HCT116 (cell line): Measurements from ENCODE around the gene TXLNG. TPM values are rescaled to one million over a fixed set of nuclear protein-coding genes. Genes with fewer than 3 reads are reported as not detected.

Experiments
- ATAC-seq: fragments of 200-7000 bp; cut with Tn5 transposase; 2 replicates; pipeline ENCODE4 v1.9.1; 2020; ENCODE audit warnings: mild to moderate bottlenecking, moderate library complexity
- BruUV-seq: library from RNA; stranded (reverse); fragments of 400-500 nt; replicated peaks from 2 replicates; lab custom pipeline; 2021; lab: Mats Ljungman, UMichigan
- CTCF ChIA-PET: fragments of 300-600 bp; sonication (Branson Sonifier 250); formaldehyde crosslinking; loops from one replicate; lab custom pipeline; 2021; ENCODE audit warnings: antibody characterized with exemption; lab: Charles Lee
- POLR2A ChIA-PET: fragments of 300-600, 350-600 bp; sonication (Branson Sonifier 250); formaldehyde crosslinking; loops from one replicate; lab custom pipeline; 2021; ENCODE audit warnings: antibody characterized with exemption; lab: Charles Lee
- RAD21 ChIA-PET, 2 experiments: fragments of 300-600 bp; sonication (Branson Sonifier 250); formaldehyde crosslinking; loops; one replicate each; lab custom pipeline; 2023; ENCODE audit warnings: low total read pairs in 2 of 2; ENCODE audit not compliant: uncharacterized antibody in 2 of 2, unreplicated experiment in 2 of 2, low non-redundant PET in 1 of 2; lab: Charles Lee
- DNase-seq: peaks from one replicate; pipeline ENCODE4 v3.0.0-alpha.2; 2010; ENCODE audit warnings: low read depth, low spot score
- H2AFZ ChIP-seq: fragments of 200-600 bp; shearing (Covaris generic), sonication (generic); 2 replicates; pipeline ENCODE4 v1.6.1; 2017; ENCODE audit warnings: low read depth, mixed run types, mixed read lengths, antibody characterized with exemption, low read length; ENCODE audit not compliant: poor library complexity, severe bottlenecking
- H3K27ac ChIP-seq: 2 replicates; pipeline ENCODE4 v1.5.1; 2012; ENCODE audit warnings: low read depth, low read length
- H3K27me3 ChIP-seq: fragments of 200-600 bp; sonication (generic); 2 replicates; pipeline ENCODE4 v1.6.1; 2016; ENCODE audit warnings: mixed run types, low read length, mixed read lengths; ENCODE audit not compliant: insufficient read depth
- H3K36me3 ChIP-seq, 2 experiments: fragments of 200-500 bp in 1 of 2; fragments of 200-600 bp in 1 of 2; sonication (Bioruptor generic) in 1 of 2; sonication (generic) in 1 of 2; 2 replicates each; pipeline versions ENCODE4 v1.5.1 to v1.6.1; 2014 to 2016; ENCODE audit warnings: low read length in 2 of 2, inconsistent platforms in 1 of 2, mixed read lengths in 1 of 2, mixed run types in 1 of 2; ENCODE audit not compliant: insufficient read depth in 2 of 2, control insufficient read depth in 1 of 2
- H3K4me1 ChIP-seq, 2 experiments: fragments of 200-600 bp in 1 of 2; sonication (generic) in 1 of 2; 2 replicates each; pipeline versions ENCODE4 v1.5.1 to v1.6.1; 2012 to 2017; ENCODE audit warnings: low read length in 2 of 2, inconsistent platforms in 1 of 2, mild to moderate bottlenecking in 1 of 2, mixed read lengths in 1 of 2, mixed run types in 1 of 2, moderate library complexity in 1 of 2; ENCODE audit not compliant: insufficient read depth in 2 of 2, control insufficient read depth in 1 of 2
- H3K4me2 ChIP-seq: fragments of 200-600 bp; sonication (generic); 2 replicates; pipeline ENCODE4 v1.6.1; 2017; ENCODE audit warnings: mixed run types, low read length, mixed read lengths
- H3K4me3 ChIP-seq, 2 experiments: fragments of 200-600 bp in 1 of 2; sonication (generic) in 1 of 2; replicated peaks in 1 of 2; 2 replicates each; pipeline ENCODE4 v1.5.1; 2011 to 2016; ENCODE audit warnings: low read length in 2 of 2, control low read depth in 1 of 2, low read depth in 1 of 2, mild to moderate bottlenecking in 1 of 2, mixed read lengths in 1 of 2, mixed run types in 1 of 2
- H3K79me2 ChIP-seq: fragments of 200-600 bp; sonication (generic); 2 replicates; pipeline ENCODE4 v1.6.1; 2017; ENCODE audit warnings: mild to moderate bottlenecking, mixed run types, low read length, moderate library complexity, mixed read lengths; ENCODE audit not compliant: insufficient read depth
- H3K9ac ChIP-seq: fragments of 200-600 bp; sonication (generic); 2 replicates; pipeline ENCODE4 v1.6.1; 2016; ENCODE audit warnings: low read length, mixed read lengths
- H3K9me2 ChIP-seq: fragments of 200-600 bp; sonication (generic), shearing (Covaris generic); 2 replicates; pipeline ENCODE4 v1.6.1; 2017; ENCODE audit warnings: mixed run types, mild to moderate bottlenecking, moderate library complexity; ENCODE audit not compliant: insufficient read depth
- H3K9me3 ChIP-seq, 2 experiments: fragments of 200-500 bp in 1 of 2; fragments of 200-600 bp in 1 of 2; sonication (Bioruptor generic) in 1 of 2; sonication (generic) in 1 of 2; 2 replicates each; pipeline ENCODE4 v1.6.1; 2014 to 2017; ENCODE audit warnings: low read length in 2 of 2, mixed read lengths in 2 of 2, inconsistent platforms in 1 of 2, low read depth in 1 of 2, mild to moderate bottlenecking in 1 of 2, mixed run types in 1 of 2, moderate library complexity in 1 of 2; ENCODE audit not compliant: control insufficient read depth in 1 of 2, insufficient read depth in 1 of 2
- H4K20me1 ChIP-seq: fragments of 200-600 bp; sonication (generic), shearing (Covaris generic); 2 replicates; pipeline ENCODE4 v1.6.1; 2017; ENCODE audit warnings: mixed run types, mild to moderate bottlenecking, moderate library complexity; ENCODE audit not compliant: insufficient read depth
- CTCF ChIP-seq, 3 experiments: fragments of 200-600 bp in 1 of 3; sonication (generic) in 1 of 3; IDR thresholded peaks in 2 of 3; conservative IDR thresholded peaks in 1 of 3; 2 replicates each; pipeline ENCODE4 v1.5.1; 2012 to 2017; ENCODE audit warnings: low read depth in 2 of 3, low read length in 2 of 3, antibody characterized with exemption in 1 of 3, borderline replicate concordance in 1 of 3, control low read depth in 1 of 3, mild to moderate bottlenecking in 1 of 3, mixed read lengths in 1 of 3, mixed run types in 1 of 3, moderate library complexity in 1 of 3; ENCODE audit not compliant: insufficient read depth in 1 of 3
- EGR1 ChIP-seq: IDR thresholded peaks from 2 replicates; pipeline ENCODE4 v1.6.1; 2012; ENCODE audit warnings: low read depth
- JUND ChIP-seq: IDR thresholded peaks from 2 replicates; pipeline ENCODE4 v1.6.1; 2012
- POLR2A ChIP-seq: IDR thresholded peaks from 2 replicates; pipeline ENCODE4 v1.7.0; 2011; ENCODE audit warnings: borderline replicate concordance; ENCODE audit not compliant: insufficient read depth, insufficient read length; ENCODE audit errors: extremely low read depth
- RAD21 ChIP-seq: IDR thresholded peaks from 2 replicates; pipeline ENCODE4 v1.6.1; 2012; ENCODE audit warnings: low read depth, mild to moderate bottlenecking
- REST ChIP-seq: IDR thresholded peaks from 2 replicates; pipeline ENCODE4 v1.6.1; 2012; ENCODE audit warnings: low read depth
- SIN3A ChIP-seq: IDR thresholded peaks from 2 replicates; pipeline ENCODE4 v1.6.1; 2012; ENCODE audit warnings: low read depth
- SP1 ChIP-seq: IDR thresholded peaks from 2 replicates; pipeline ENCODE4 v1.6.1; 2012; ENCODE audit warnings: low read depth
- SRF ChIP-seq: IDR thresholded peaks from 2 replicates; pipeline ENCODE4 v1.6.1; 2012; ENCODE audit warnings: low read depth
- TCF7L2 ChIP-seq: IDR thresholded peaks from 2 replicates; pipeline ENCODE4 v1.7.0; 2011; ENCODE audit warnings: borderline replicate concordance, inconsistent platforms; ENCODE audit not compliant: insufficient read depth, insufficient read length; ENCODE audit errors: extremely low read depth
- ZBTB33 ChIP-seq: IDR thresholded peaks from 2 replicates; pipeline ENCODE4 v1.6.1; 2011; ENCODE audit warnings: mild to moderate bottlenecking, low read length, moderate library complexity; ENCODE audit not compliant: insufficient replicate concordance; ENCODE audit errors: extremely low read depth
- ZFX ChIP-seq: fragments of 450-650 bp; IDR thresholded peaks from 2 replicates; pipeline ENCODE4 v1.6.1; 2017
- ZNF274 ChIP-seq: fragments of 200-500 bp; sonication (Bioruptor generic); IDR thresholded peaks from 2 replicates; pipeline ENCODE4 v1.6.1; 2014; ENCODE audit warnings: mild to moderate bottlenecking, low read depth, low read length, inconsistent platforms
- intact Hi-C: fragments of 100-400 bp; cut with micrococcal nuclease; formaldehyde crosslinking; loops from 2 replicates; pipeline ENCODE4 v1.10.0; 2022
- total RNA-seq: library from RNA; stranded (reverse); gene quantifications from one replicate; pipeline ENCODE4 v1.2.1, GENCODE V29; 2021; ENCODE audit not compliant: unreplicated experiment

TXLNG gene
- total RNA-seq, 1 experiment from 2014 or later, result 22.9 TPM

- no peak overlapping the region for H2AFZ ChIP-seq
- H3K4me3 ChIP-seq, result no peak overlapping the region
- H3K79me2 ChIP-seq, result peaks cover 17% of the 10 kb centered on the region
- no TSS peak for BruUV-seq
- no peak for DNase-seq
- no peak overlapping the region for H3K4me2 ChIP-seq
- TF ChIP-seq RAD21 (no peak), CTCF (IDR thresholded peaks at IDR 0.05 in 2 of 3, conservative IDR thresholded peaks at IDR 0.05 in 1 of 3; ENCODE audit: borderline replicate concordance in 1 of 3, insufficient read depth in 1 of 3, low read depth in 2 of 3, low read length in 2 of 3) (no peak), REST (no peak), ZNF274 (no peak), SIN3A (no peak), POLR2A (no peak), SP1 (no peak), SRF (no peak), TCF7L2 (no peak), ZBTB33 (no peak), JUND (no peak), EGR1 (no peak), ZFX (no peak)
- TF ChIP-seq, all 23 proteins: peak for 0
- ATAC-seq, result no peak
- H3K9me3 ChIP-seq, result no peaks in the 10 kb centered on the region
- H3K9ac ChIP-seq, result no peak overlapping the region
- no peaks in the 10 kb centered on the region for H3K9me2 ChIP-seq
- RAD21 ChIA-PET, result no interaction called here
- H3K27me3 ChIP-seq, result no peaks in the 10 kb centered on the region
- POLR2A ChIA-PET, result no interaction called here
- H3K36me3 ChIP-seq, result peaks cover 0 to 7% of the 10 kb centered on the region in 2 experiments; a peak in 2 of 4 replicates
- intact Hi-C loops, result loop anchor here (10.0 kb wide), 1 partner anchor 262 kb away; no protein-coding TSS in a partner anchor
- H4K20me1 ChIP-seq, result no peaks in the 10 kb centered on the region
- H3K27ac ChIP-seq, result no peak overlapping the region
- CTCF ChIA-PET, result no interaction called here
- no peaks in the 10 kb centered on the region; a peak in 1 of 4 replicates for H3K4me1 ChIP-seq
Observed at GRCh38 chrX:16822723-16823122, 36.5 kb downstream of the TXLNG start.
